Daoy (cell line): ENCODE measurements around the gene PTPRN2. TPM values are rescaled to one million over a fixed set of nuclear protein-coding genes. Genes with fewer than 3 reads are reported as not detected.
"Not testable (repeated sequence)": the region's sequence is repeated elsewhere in the genome, so short reads cannot be mapped to it uniquely, and the experiment has no call there.

Experiments
- DNase-seq: peaks from one replicate; pipeline ENCODE4 v3.0.0-alpha.2; 2015; ENCODE audit warnings: low read depth
- total RNA-seq: library from RNA; depleted of rRNA; stranded (reverse); fragments of >200 nt; shearing (Covaris generic); gene quantifications from 2 replicates; pipeline ENCODE4 v1.2.3, GENCODE V29; 2014

The PTPRN2 gene
- total RNA-seq, 1 experiment from 2014 or later, result 8.3 TPM

DNA sequence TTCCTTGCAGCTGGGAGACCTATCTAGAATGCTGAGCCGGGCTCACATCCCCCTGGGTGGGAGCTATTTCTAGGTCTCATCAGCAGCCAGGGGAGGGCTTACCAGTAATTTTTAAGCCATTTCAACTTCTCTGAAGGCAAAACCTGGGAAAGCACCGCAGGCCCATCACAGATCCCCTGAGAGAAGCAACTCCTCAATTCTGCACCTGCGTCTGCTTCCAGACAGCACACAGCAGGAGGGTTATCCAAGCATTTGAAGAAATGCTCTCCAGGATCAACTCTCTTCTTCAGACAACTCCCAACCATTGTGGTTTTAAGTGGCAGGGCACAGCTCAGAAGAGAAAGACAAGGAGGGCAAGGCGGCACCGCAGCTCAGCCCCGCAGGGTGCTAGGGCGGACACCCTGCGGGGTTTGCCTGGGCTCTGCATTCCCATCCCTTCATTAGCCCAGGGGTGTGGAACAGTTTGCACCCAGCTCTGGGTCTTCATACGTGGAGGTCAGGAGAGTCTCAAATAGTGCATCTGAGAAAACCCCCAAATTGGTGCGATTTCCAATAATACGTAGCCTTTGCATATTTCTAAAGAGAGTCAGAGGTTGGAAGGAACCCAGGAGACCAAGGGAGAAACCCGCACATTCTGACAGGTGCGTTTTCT lies 632.1 kb downstream of the PTPRN2 start:
- no peak for DNase-seq

DNA sequence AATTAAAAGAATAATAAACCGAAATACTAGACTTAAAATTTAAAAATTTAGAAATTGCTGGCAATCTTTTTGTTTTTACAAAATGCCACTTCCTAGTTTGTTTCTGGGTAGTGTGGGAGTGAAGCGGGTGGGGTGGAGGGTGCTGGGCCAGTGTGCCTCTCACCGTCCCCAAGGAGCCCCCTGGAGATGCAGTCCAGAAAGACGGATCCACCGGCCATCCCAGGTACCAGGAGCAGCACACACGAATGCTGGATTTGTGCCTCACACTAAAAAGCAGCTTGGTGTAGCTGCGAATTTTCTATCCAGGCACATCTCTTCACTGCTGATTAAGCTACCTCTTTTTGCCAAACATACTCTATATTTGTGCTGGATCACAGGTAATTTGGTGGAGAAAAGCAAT lies 632.7 kb downstream of the PTPRN2 start:
- no peak for DNase-seq

DNA sequence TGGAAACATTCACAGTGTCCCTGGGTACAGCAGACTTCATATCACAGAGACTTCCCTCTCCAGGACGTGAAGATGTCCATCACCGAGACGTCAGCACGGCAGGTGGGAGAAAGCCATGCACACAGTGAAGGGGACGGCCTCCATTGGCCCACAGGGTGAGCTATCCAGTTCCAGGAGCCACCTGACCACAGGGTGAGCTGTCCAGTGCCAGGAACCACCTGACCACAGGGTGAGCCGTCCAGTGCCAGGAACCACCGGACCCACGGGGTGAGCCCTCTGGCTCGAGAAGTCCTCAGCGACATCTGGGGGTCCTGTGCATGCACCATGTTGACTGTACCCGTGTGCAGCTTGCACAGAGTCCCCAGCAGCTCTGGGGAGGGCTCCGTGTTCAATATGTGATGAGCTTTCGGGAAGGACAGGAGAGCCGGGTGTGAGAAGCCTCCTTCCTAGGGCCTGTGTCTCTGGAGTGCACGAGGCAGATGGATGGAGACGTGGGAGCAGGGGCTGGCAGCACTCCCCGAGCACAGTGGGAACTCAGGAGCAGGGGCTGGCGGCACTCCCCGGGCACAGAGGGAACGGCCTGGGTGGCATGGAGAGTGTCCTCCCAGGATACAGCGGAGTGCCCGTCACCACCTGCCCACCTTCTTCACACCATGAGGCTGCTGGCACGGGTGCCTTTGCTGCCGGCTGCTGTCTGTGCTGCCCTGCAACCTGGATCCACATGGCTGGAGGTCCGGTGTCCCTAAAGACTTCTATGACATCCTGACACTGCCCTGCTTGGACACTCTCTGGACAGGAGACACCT lies 634.6 kb downstream of the PTPRN2 start:
- no peak for DNase-seq

DNA sequence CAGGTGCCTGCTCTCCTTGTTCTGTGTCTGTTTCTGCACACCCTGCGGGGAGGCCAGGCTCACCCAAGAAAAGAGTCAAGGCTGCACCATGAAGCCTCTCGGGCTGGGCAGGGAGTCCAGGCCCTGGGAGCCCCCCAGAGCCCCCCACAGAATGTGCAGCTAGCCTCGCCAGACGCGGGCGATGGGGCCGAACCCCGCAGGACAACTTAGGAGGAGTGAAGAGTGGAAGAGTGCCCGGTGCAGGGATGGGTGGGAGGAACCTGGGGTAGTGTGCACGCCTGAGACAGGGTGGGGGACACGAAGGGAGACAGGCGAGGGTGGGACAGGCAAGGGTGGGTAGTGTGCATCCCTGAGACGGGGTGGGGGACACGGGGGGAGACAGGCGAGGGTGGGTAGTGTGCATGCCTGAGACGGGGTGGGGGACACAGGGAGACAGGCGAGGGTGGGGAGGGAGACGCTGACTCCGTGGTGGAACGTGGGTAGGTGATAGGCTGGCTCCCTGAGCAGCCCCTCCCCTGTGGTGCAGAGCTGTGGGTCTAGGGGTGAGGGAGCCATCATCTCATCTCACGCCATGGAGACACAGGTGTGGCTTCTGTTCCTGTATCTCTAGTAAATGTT lies 635.5 kb downstream of the PTPRN2 start:
- no peak for DNase-seq

DNA sequence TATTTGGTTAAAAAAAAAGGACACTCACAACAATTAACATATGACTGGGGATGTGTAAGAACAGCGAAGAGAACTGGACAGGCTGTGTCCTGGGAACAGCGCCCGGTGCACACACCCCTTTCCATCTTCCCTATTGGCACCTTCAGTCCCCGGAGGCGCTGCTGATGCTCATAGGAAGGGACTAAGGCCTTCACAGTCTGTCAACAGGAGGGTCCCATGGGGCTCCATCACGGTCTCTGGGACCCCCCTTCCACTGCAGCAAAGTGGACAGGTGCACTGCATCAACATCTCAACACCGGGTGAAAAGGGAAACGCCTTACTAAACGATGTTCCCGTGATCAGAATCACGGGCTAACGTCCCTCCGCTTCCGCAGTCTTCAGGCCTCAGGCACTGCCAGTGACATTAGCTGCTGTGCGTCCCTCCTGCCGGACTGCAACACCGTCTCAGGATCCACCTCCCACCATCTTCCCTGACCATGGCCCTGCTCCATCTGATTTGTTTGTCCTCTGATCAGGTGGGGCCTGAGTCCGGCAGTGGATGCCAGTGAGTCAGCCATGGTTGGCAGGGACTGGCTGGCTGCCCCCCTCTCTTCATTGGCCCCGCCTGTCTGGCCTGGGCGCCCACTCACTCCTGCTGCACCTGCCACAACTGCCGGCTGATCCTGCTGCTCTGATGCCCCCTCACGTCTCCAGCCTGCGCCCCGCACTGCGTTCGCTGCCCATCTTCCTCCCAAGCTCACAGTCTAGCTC lies 636.1 kb downstream of the PTPRN2 start:
- DNase-seq, result no peak

DNA sequence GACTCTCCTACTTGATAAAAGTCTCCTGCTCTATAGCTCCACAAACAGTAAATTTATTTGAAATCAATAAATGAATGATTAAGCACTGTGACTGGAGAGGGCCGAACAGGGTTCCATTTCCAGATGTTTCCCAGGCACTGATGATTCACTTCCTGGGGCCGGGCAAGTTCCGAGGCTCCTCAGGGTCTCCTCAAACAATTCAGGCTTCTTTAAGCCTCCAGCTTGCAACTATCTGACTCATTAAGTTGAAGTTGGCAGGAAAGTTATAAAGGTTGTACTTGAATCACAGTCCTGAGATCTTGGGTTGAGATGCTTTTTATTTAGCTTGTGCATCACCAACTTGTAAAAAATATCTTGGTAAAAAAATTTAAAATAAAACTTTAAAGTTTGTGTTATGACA lies 637.9 kb downstream of the PTPRN2 start:
- peak; percentile 49 for DNase-seq

DNA sequence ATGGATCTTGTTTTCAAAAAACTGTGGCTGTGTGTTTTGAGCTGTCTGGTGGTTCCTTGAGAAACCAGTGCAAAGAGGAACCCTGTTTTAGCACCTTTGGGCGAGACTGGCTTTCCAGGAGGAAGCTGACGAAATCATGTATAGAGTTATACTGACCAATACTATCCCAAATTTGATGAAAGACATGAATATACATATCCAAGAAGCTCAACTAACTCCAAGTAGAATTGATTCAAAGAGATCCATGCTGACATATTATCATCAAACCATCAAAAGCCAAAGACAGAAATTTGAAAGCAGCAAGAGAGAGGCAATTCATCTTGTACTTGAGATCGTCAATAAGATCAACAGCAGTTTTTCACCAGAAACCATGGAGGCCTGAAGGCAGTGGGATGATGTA lies 640.1 kb downstream of the PTPRN2 start:
- no peak for DNase-seq

DNA sequence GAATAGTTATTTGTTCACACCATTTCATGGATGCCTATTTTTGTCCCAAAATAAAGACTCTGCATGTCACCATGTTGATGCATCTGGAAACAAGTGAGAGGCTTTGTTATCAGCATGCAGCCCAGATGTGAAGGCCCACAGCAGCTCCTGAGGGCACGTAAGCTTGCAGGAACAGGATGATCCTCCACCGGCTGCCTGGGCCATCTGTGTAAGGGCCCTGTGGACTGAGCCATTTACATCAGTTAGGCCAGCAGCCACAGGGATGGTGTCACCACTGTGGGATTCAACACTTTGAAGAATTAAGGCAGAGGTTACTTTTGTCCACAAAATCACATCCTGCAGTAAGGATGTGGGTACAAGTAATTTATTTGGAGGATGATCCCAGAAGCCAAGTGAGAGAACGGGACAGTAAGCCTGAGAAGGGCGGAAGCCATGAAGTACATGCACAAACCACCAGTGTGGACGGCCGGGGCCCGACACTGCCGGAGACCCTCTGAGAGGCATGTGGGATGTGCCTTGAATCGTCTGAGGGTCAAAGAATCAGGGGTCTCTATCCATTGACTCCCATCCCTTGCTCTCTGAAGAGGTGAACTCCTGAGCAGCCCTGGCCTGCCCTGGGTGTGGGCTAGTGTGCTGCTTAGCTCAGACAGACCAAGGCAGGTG lies 641.1 kb downstream of the PTPRN2 start:
- no peak for DNase-seq

DNA sequence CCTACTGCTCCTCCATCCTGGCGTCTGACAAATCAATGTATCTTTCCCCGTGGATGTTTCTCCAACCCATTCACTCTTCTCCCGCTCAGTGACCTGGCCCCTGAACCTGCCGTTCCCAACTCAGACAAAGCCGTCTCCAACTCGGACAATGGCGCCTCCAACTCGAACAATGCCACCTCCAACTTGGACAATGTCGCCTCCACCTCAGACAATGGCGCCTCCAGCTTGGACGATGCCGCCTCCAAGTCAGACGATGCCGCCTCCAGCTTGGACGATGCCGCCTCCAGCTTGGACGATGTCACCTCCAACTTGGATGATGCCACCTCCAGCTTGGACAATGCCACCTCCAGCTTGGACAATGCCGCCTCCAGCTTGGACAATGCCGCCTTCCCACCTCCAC lies 642.2 kb downstream of the PTPRN2 start:
- DNase-seq, result no peak

DNA sequence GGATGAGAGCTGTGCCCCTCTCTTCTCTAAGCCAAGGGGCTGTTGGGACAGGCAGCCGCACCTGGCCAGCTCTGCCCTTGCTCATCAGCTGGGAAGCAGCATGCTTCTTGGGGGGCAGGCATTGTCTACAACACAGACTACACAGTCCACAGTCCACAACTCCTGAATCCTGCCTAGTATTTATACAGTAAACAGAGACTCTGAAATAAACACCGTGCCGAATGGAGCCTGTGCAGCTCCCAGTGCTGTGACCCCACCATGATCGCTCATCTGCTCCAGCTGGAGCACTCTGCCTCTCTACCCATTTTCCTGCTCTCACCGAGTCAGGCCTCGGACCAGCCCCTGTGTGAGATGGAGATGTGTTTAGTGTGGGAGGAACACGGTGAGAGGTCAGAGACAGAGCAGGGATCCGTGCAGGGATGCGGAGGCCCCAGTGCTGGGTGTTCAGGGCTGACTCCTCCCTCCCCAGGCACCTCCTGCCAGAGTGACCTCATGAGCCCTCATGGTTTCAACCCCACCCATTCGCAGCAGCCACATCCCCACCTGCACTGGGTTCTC lies 642.8 kb downstream of the PTPRN2 start:
- DNase-seq, result no peak

DNA sequence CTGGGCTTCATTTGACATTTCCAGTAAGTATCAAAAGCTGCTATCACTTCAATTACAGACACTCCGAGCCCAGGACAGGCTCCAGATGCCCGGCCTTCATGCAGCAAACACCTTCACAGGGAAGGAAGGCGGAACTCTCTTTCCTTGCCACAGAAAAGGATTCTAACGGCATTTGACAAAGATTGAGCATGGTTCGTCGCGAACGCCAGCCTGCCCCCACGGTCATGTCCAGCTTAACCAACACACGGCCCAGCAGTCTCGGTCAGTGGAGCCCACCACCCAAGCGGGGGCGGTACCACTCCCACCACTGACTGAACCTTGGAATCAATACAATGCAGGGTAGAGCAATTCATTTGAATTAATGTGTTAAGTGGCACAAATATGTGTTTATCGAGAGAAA lies 643.6 kb downstream of the PTPRN2 start:
- DNase-seq, result no peak

DNA sequence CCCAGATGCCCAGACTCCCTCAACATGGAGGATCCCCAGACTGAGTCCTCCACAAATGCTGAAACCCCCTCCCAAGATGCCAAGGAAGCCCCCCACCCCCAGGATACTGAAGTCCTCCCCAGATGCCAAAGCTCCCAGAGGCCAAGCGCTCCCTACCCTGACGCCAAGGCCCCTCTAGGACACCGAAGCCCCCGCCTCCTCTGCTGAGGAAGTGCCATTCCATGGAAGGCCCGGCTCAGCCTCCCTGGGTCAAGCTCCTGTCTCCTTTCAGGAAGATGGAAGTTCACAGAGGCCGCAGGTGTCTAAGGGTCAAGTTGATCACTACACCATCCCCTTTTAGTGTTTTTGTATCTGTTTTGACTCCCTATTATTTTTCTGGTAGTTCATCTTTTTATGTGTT lies 644.1 kb downstream of the PTPRN2 start:
- DNase-seq, result no peak

DNA sequence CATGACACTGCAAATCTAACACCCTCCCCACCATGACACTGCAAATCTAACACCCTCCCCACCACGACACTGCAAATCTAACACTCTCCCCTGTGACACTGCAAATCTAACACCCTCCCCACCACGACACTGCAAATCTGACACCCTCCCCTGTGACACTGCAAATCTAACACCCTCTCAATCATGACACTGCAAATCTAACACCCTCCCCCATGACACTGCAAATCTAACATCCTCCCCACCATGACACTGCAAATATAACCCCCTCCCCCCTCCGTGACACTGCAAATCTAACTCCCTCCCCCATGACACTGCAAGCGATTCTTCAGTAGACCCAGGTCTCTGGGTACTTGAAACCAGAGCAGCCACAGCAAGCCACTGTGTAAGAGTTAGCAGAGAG lies 646.4 kb downstream of the PTPRN2 start:
- DNase-seq, result no peak

DNA sequence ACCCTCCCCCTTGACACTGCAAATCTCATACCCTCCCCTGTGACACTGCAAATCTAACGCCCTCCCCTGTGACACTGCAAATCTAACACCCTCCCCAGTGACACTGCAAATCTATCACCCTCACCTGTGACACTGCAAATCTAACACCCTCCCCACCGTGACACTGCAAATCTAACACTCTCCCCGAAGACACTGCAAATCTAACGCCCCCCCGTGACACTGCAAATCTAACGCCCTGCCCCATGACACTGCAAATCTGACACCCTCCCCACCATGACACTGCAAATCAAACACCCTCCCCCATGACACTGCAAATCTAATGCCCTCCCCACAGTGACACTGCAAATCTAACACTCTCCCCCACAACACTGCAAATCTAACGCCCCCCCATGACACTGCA lies 647.1 kb downstream of the PTPRN2 start:
- no peak for DNase-seq

DNA sequence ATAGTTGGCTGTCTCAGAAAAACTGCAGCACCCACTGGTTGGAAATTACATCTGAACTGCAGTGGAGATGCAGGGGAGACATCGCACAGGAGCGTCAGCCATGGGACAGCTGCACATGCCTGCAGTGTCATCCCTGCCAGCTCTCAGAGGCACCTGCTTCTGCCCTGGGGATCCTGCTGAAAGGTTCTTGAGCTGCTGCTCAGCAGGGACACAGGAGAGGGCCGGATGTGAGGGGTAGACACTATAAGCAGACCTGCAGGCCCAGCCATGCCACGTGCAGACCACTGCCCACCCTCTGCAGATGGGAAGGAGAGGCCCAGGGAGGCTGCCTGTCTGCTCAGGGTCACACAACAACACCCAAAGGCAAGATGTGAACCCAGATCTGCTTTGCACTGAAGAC lies 649.4 kb downstream of the PTPRN2 start:
- no peak for DNase-seq

DNA sequence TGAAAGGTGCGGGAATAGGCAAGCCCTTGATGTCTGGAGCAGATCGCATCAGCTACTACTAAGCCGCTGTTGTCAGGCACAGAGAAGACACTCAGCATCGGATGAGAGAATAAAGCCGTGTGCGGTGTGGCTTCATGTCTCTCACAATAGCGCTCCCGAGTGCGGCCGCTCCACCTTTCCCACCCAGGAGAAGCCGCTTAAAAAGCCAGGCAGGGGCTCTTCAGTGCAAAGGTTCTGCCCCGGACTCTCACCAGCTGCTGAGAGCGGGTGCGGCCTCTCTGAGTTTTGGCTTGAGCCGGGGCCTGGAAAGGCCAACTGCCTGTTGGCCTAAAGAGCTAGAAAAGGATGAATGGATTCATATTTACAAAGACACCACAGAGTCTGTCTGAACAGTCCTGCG lies 650.2 kb downstream of the PTPRN2 start:
- no peak for DNase-seq

DNA sequence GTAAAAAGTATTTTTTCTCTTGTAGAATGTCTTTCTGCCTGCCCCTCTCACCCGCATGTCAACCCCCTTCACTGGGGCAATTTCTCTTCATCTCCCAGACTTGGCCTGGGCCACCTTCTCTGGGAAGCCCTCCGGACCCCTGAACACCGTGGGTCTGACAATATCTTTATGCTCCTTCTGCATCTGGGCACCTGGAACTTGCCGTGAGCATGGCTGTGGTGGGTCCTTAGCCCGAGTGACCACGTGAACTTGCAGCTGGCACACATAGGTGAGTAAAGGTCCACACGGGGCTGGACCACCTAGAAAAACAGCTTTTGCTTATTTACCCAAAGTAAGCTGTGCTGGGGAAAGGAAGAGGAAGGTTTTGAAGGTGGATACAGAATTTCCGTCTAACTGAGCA lies 650.6 kb downstream of the PTPRN2 start:
- no peak for DNase-seq

DNA sequence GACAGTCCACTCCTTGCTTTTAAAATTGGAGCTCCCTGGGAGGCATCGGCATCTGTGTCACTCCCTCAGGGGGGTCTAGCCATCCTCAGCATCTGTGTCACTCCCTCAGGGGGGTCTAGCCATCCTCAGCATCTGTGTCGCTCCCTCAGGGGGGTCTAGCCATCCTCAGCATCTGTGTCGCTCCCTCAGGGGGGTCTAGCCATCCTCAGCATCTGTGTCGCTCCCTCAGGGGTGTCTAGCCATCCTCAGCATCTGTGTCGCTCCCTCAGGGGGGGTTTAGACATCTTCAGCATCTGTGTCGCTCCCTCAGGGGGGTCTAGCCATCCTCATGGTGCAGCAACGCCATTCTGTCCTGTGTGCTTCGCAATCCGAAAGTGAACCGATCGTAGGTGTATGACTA lies 651.9 kb downstream of the PTPRN2 start:
- DNase-seq, result not testable (repeated sequence)

DNA sequence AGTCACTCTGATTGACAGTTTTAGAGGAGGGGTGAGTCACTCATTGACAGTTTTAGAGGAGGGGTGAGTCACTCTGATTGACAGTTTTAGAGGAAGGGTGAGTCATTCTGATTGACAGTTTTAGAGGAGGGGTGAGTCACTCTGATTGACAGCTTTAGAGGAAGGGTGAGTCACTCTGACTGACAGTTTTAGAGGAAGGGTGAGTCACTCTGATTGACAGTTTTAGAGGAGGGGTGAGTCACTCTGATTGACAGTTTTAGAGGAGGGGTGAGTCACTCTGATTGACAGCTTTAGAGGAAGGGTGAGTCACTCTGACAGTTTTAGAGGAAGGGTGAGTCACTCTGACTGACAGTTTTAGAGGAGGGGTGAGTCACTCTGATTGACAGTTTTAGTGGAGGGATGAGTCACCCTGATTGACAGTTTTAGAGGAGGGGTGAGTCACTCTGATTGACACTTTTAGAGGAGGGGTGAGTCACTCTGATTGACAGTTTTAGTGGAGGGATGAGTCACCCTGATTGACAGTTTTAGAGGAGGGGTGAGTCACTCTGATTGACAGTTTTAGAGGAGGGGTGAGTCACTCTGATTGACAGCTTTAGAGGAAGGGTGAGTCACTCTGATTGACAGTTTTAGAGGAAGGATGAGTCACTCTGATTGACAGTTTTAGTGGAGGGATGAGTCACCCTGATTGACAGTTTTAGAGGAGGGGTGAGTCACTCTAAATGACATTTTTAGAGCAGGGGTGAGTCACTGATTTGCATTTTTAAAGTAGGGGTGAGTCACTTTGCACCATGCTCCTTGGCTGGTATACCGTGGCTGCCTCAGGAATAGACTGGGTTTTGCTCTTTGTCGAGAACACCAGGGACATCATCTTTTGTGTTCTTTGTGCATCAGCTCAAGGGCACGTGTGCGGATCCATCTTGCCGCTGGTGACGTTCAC lies 654.1 kb downstream of the PTPRN2 start:
- not testable (repeated sequence) for DNase-seq

DNA sequence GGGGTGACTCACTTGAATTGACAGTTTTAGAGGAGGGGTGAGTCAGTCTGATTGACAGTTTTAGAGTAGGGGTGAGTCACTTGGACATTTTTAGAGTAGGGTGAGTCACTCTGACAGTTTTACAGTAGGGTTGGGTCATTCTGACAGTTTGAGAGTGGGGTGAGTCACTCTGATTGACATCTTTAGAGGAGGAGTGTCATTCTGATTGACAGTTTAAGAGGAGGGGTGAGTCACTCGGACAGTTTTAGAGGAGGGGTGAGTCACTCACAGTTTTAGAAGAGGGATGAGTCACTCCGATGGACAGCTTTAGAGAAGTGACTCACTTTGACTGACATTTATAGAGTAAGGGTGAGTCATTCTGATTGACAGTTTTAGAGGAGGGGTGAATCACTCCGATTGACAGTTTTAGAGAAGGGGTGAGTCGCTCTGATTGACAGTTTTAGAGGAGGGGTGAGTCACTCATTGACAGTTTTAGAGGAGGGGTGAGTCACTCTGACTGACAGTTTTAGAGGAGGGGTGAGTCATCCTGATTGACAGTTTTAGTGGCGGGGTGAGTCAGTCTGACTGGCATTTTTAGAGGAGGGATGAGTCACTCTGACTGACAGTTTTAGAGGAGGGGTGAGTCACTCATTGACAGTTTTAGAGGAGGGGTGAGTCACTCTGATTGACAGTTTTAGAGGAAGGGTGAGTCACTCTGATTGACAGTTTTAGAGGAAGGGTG lies 655.0 kb downstream of the PTPRN2 start:
- DNase-seq, result no peak
